Ovary (tissue), 10 donors: ENCODE results near the gene OSBPL3. TPM values are rescaled to one million over a fixed set of nuclear protein-coding genes. Genes with fewer than 3 reads are reported as not detected.

ENCODE experiments used
- DNase-seq, 5 donors: peaks; one replicate each; pipeline ENCODE4 v3.0.0-alpha.2; 2019 to 2020
- H3K27ac ChIP-seq, 2 donors: fragments of 200-600 bp; one replicate each; pipeline versions ENCODE4 v1.5.1 to v1.8.0; 2019 to 2022
- H3K27me3 ChIP-seq: fragments of 200-600 bp; one replicate; pipeline ENCODE4 v1.8.0; 2022
- H3K36me3 ChIP-seq: fragments of 200-600 bp; sonication (generic); one replicate; pipeline ENCODE4 v1.5.1; 2019
- H3K4me1 ChIP-seq: one replicate; pipeline ENCODE4 v1.8.1; 2013; ENCODE audit warnings: mild to moderate bottlenecking, moderate library complexity; ENCODE audit not compliant: insufficient read depth
- H3K4me3 ChIP-seq: fragments of 200-600 bp; sonication (generic); one replicate; pipeline ENCODE4 v1.5.1; 2017
- H3K9me3 ChIP-seq, 2 donors: fragments of 200-600 bp in 1 of 2; sonication (generic) in 1 of 2; one replicate each; pipeline versions ENCODE4 v1.5.1 to v1.8.1; 2013 to 2019; ENCODE audit warnings: mild to moderate bottlenecking in 1 of 2, moderate library complexity in 1 of 2
- CTCF ChIP-seq, 3 donors: fragments of 450-650 bp in 2 of 3; fragments of 200-600 bp in 1 of 3; IDR thresholded peaks; one replicate each; pipeline versions ENCODE4 v1.5.1 to v1.8.0; 2016 to 2022; ENCODE audit warnings: antibody characterized with exemption in 3 of 3, mild to moderate bottlenecking in 1 of 3
- EP300 ChIP-seq: sonication (generic); formaldehyde crosslinking; IDR thresholded peaks from one replicate; pipeline ENCODE4 v1.6.1; 2017; ENCODE audit warnings: antibody characterized with exemption
- POLR2A ChIP-seq: fragments of 450-650 bp; IDR thresholded peaks from one replicate; pipeline ENCODE4 v1.6.1; 2017; ENCODE audit warnings: antibody characterized with exemption, mild to moderate bottlenecking, moderate library complexity
- WGBS, 3 donors: extraction: QIAGEN DNeasy Blood & Tissue Kit in 1 of 3; methylation state at CpG; one replicate each; pipeline versions ENCODE4 v1.1.5 to v1.1.7; 2013 to 2017; 5-methylcytosine and 5-hydroxymethylcytosine counted together
- intact Hi-C, 4 donors: fragments of 100-400 bp; cut with DNase I; formaldehyde crosslinking; loops; one replicate each; pipeline versions ENCODE4 v1.11.0 to v1.15.1; 2022 to 2023
- long read RNA-seq, 3 donors: library from polyadenylated mRNA in 2 of 3; unstranded in 2 of 3; transcript quantifications; one replicate each; pipeline ENCODE4 v2.0.0 and lab custom pipeline, GENCODE V29; 2021 to 2026
- polyA plus RNA-seq, 2 donors: library from polyadenylated mRNA; stranded (reverse); fragments of 200-250 nt in 1 of 2; fragments of 350-450 nt in 1 of 2; fragmentation: Illumina TruSeq in 1 of 2; extraction: RNeasy Lipid Tissue Mini Kit (QIAGEN cat#74804) in 1 of 2; gene quantifications; one replicate each; pipeline ENCODE4 v1.2.3, GENCODE V29; 2013 to 2014
- total RNA-seq, 7 donors: library from RNA; depleted of rRNA in 2 of 7; stranded (reverse); fragments of >200 nt in 2 of 7; fragmentation: NEBNext Ultra II Directional in 3 of 7; extraction: Animal tissue kit (Norgen Biotek cat#: 25700) in 3 of 7; gene quantifications; one replicate each; pipeline versions ENCODE4 v1.1.0 to v1.2.4, GENCODE V29; 2016 to 2023
- donor health status: DM: no; HTN: no; CAD: no; lungs with moderate emphysema.
- donor health status: DM: no; HTN: no; CAD: no.
- donor health status: Bipolar disorder and iron deficiency.
- donor health status: DM: yes; HTN: yes; CAD: no.
- donor health status: DM: no; HTN: no; CAD: no.
- donor health status: DM: yes; HTN: yes; CAD: no.

Gene OSBPL3
- total RNA-seq: 10 to 100 TPM in 6 of 7 donors, 1 to 10 TPM in 1; 8.4 to 29.1 (median 13.7) TPM
- 10 to 100 TPM in 1 of 2 donors, 1 to 10 TPM in 1; 6.0 to 11.3 TPM for polyA plus RNA-seq
- long read RNA-seq, donor 1, partial matches to known transcripts: 12 of 14 reads
- long read RNA-seq, donor 1, other reads (novel, unspliced or antisense): 2 of 14 reads
- long read RNA-seq, donor 2: 0 reads
- long read RNA-seq, donor 3, partial matches to known transcripts: 1 of 9 reads
- long read RNA-seq, donor 3, other reads (novel, unspliced or antisense): 8 of 9 reads

- Histone ChIP-seq H3K4me3 (peak within 1 kb of the TSS; percentile 78), H3K9me3 (no peaks in the 10 kb centered on the region), H3K4me1 (peaks cover 3% of the 10 kb centered on the region), H3K36me3 (no peaks in the 10 kb centered on the region), H3K27me3 (no peaks in the 10 kb centered on the region), H3K27ac (peak within 1 kb of the TSS; percentile 65 to 86)
- 0 to 1% (median 0%) methylated on average over 21 to 73 of the region's 73 CpGs for WGBS, 3 donors
- peak; percentile 93 to 98 (median 96) for DNase-seq
- TF ChIP-seq EP300 (no peak), POLR2A (peak; percentile 44)
- intact Hi-C loops: loop anchor here in 3 of 4 donors (2.0 to 10.0 kb wide), 3 partner anchors 75 to 159 kb away; no protein-coding TSS in a partner anchor
These were observed at the start of gene OSBPL3 for GRCh38 chr7:24979863-24980533. OSBPL3 (minus strand) TSS chr7:24980178; CDS start chr7:24892472, 87,706 bp downstream.

- intact Hi-C loops: no loop called here
These were observed 49.1 kb upstream of the OSBPL3 start for GRCh38 chr7:25029075-25029474.

GRCh38 chr7:25028370-25029021 is 48.5 kb upstream of the OSBPL3 start:
- H3K36me3 ChIP-seq: no peaks in the 10 kb centered on the region
- H3K27me3 ChIP-seq: no peaks in the 10 kb centered on the region
- intact Hi-C loops: no loop called here
- no peaks in the 10 kb centered on the region for H3K4me1 ChIP-seq
- no peak overlapping the region for H3K27ac ChIP-seq
- TF ChIP-seq CTCF (IDR thresholded peaks at IDR 0.05) (no peak), POLR2A (no peak), EP300 (no peak)
- 19 to 24% (median 22%) methylated on average over 8 of the region's 8 CpGs for WGBS, 3 donors
- no peak for DNase-seq
- H3K4me3 ChIP-seq: no peak overlapping the region
- H3K9me3 ChIP-seq: no peaks in the 10 kb centered on the region

More at GRCh38 chr7:25029075-25029474, 49.1 kb upstream of the OSBPL3 start:
- Histone ChIP-seq H3K9me3 (no peaks in the 10 kb centered on the region), H3K36me3 (no peaks in the 10 kb centered on the region), H3K27ac (no peak overlapping the region), H3K27me3 (no peaks in the 10 kb centered on the region), H3K4me1 (no peaks in the 10 kb centered on the region), H3K4me3 (no peak overlapping the region)
- WGBS, 3 donors: 92 to 100% (median 96%) methylated on average over 1 of the region's 1 CpG
- no peak for TF ChIP-seq POLR2A
- TF ChIP-seq CTCF (IDR thresholded peaks at IDR 0.05): no peak
- no peak for TF ChIP-seq EP300
- no peak for DNase-seq

- Histone ChIP-seq H3K27me3 (no peaks in the 10 kb centered on the region), H3K27ac (no peak overlapping the region), H3K4me3 (no peak overlapping the region), H3K9me3 (no peaks in the 10 kb centered on the region), H3K36me3 (no peaks in the 10 kb centered on the region), H3K4me1 (no peaks in the 10 kb centered on the region)
- intact Hi-C loops: no loop called here
- no peak for TF ChIP-seq CTCF (IDR thresholded peaks at IDR 0.05)
- TF ChIP-seq POLR2A: no peak
- no peak for TF ChIP-seq EP300
- no peak for DNase-seq
- 74 to 78% (median 75%) methylated on average over 3 of the region's 3 CpGs for WGBS, 3 donors
These were observed 46.2 kb upstream of the OSBPL3 start for GRCh38 chr7:25026156-25026555.
